IPS-18a (cell line): ENCODE measurements around the gene TP53BP1.
A peak's percentile ranks its signal among the peaks of the same experiment; 100 is the strongest.

Source experiments
- H3K27ac ChIP-seq: one replicate; pipeline ENCODE4 v1.5.1; 2013; ENCODE audit warnings: low read length
- H3K27me3 ChIP-seq: one replicate; pipeline ENCODE4 v1.6.1; 2013; ENCODE audit warnings: mild to moderate bottlenecking, low read length; ENCODE audit not compliant: control insufficient read depth, insufficient read depth
- H3K36me3 ChIP-seq: one replicate; pipeline ENCODE4 v1.6.1; 2013; ENCODE audit warnings: low read depth, low read length; ENCODE audit not compliant: control insufficient read depth
- H3K4me1 ChIP-seq: one replicate; pipeline ENCODE4 v1.6.1; 2013; ENCODE audit warnings: low read depth, low read length; ENCODE audit not compliant: control insufficient read depth
- H3K4me3 ChIP-seq: one replicate; pipeline ENCODE4 v1.5.1; 2013; ENCODE audit warnings: low read length
- H3K9ac ChIP-seq: one replicate; pipeline ENCODE4 v1.6.1; 2013; ENCODE audit warnings: mild to moderate bottlenecking, low read length, moderate library complexity
- H3K9me3 ChIP-seq: one replicate; pipeline ENCODE4 v1.6.1; 2013; ENCODE audit warnings: low read depth, low read length; ENCODE audit not compliant: control insufficient read depth

The TP53BP1 gene

GRCh38 chr15:43517354-43518196 lies 24.6 kb upstream of the TP53BP1 start, which contains the start of gene MAP1A:
Gene MAP1A (plus strand): TSS chr15:43517608. CDS start chr15:43521474, 3,866 bp downstream.
- peaks cover 31% of the 10 kb centered on the region for H3K4me1 ChIP-seq
- no peaks in the 10 kb centered on the region for H3K36me3 ChIP-seq
- no peak within 1 kb of the TSS for H3K9ac ChIP-seq
- H3K27me3 ChIP-seq = peaks cover 36% of the 10 kb centered on the region
- no peak within 1 kb of the TSS for H3K27ac ChIP-seq
- H3K4me3 ChIP-seq = peak within 1 kb of the TSS; percentile 63
- no peaks in the 10 kb centered on the region for H3K9me3 ChIP-seq

- peaks cover 31% of the 10 kb centered on the region for H3K4me1 ChIP-seq
- H3K27ac ChIP-seq = no peak overlapping the region
- H3K36me3 ChIP-seq = no peaks in the 10 kb centered on the region
- H3K9ac ChIP-seq = no peak overlapping the region
- peaks cover 43% of the 10 kb centered on the region for H3K27me3 ChIP-seq
- no peaks in the 10 kb centered on the region for H3K9me3 ChIP-seq
- H3K4me3 ChIP-seq = peak overlapping the region; percentile 56
Measured at GRCh38 chr15:43516801-43517353, 23.9 kb upstream of the TP53BP1 start.

GRCh38 chr15:43516185-43516584 lies 23.2 kb upstream of the TP53BP1 start:
- no peak overlapping the region for H3K9ac ChIP-seq
- no peak overlapping the region for H3K27ac ChIP-seq
- H3K9me3 ChIP-seq = no peaks in the 10 kb centered on the region
- H3K4me3 ChIP-seq = peak overlapping the region; percentile 10
- H3K27me3 ChIP-seq = peaks cover 50% of the 10 kb centered on the region
- H3K4me1 ChIP-seq = peaks cover 38% of the 10 kb centered on the region
- no peaks in the 10 kb centered on the region for H3K36me3 ChIP-seq

- Histone ChIP-seq H3K27me3 (peaks cover 51% of the 10 kb centered on the region), H3K4me1 (peaks cover 38% of the 10 kb centered on the region), H3K4me3 (no peak overlapping the region), H3K9me3 (no peaks in the 10 kb centered on the region), H3K9ac (no peak overlapping the region), H3K36me3 (no peaks in the 10 kb centered on the region), H3K27ac (no peak overlapping the region)
Measured at GRCh38 chr15:43515741-43516140, 22.8 kb upstream of the TP53BP1 start.

- H3K4me3 ChIP-seq = no peak overlapping the region
- no peak overlapping the region for H3K27ac ChIP-seq
- no peak overlapping the region for H3K9ac ChIP-seq
Measured at GRCh38 chr15:43514241-43515057, 21.5 kb upstream of the TP53BP1 start.

GRCh38 chr15:43513550-43513949 lies 20.6 kb upstream of the TP53BP1 start:
- H3K36me3 ChIP-seq = no peaks in the 10 kb centered on the region
- H3K9me3 ChIP-seq = no peaks in the 10 kb centered on the region
- H3K4me3 ChIP-seq = no peak overlapping the region
- H3K9ac ChIP-seq = no peak overlapping the region
- peaks cover 39% of the 10 kb centered on the region for H3K27me3 ChIP-seq
- H3K4me1 ChIP-seq = peaks cover 32% of the 10 kb centered on the region
- no peak overlapping the region for H3K27ac ChIP-seq

More at GRCh38 chr15:43514241-43515057, 21.5 kb upstream of the TP53BP1 start:
- Histone ChIP-seq H3K9me3 (no peaks in the 10 kb centered on the region), H3K36me3 (no peaks in the 10 kb centered on the region), H3K4me1 (peaks cover 38% of the 10 kb centered on the region), H3K27me3 (peaks cover 48% of the 10 kb centered on the region)

GRCh38 chr15:43511012-43511885 lies 18.3 kb upstream of the TP53BP1 start:
- no peak overlapping the region for H3K27ac ChIP-seq
- no peak overlapping the region for H3K9ac ChIP-seq
- peaks cover 17% of the 10 kb centered on the region for H3K4me1 ChIP-seq

GRCh38 chr15:43510200-43511011 lies 17.4 kb upstream of the TP53BP1 start:
- Histone ChIP-seq H3K9ac (peak overlapping the region; percentile 87), H3K4me3 (peak overlapping the region; percentile 89), H3K4me1 (peaks cover 14% of the 10 kb centered on the region), H3K9me3 (no peaks in the 10 kb centered on the region), H3K27ac (peak overlapping the region; percentile 84), H3K27me3 (peaks cover 17% of the 10 kb centered on the region), H3K36me3 (no peaks in the 10 kb centered on the region)

More at GRCh38 chr15:43511012-43511885, 18.3 kb upstream of the TP53BP1 start:
- no peaks in the 10 kb centered on the region for H3K9me3 ChIP-seq
- peak overlapping the region; percentile 55 for H3K4me3 ChIP-seq
- peaks cover 20% of the 10 kb centered on the region for H3K27me3 ChIP-seq
- H3K36me3 ChIP-seq = no peaks in the 10 kb centered on the region

GRCh38 chr15:43509660-43510199 lies 16.8 kb upstream of the TP53BP1 start:
- Histone ChIP-seq H3K4me1 (peaks cover 14% of the 10 kb centered on the region), H3K9me3 (no peaks in the 10 kb centered on the region), H3K4me3 (peak overlapping the region; percentile 89), H3K9ac (peak overlapping the region; percentile 87), H3K27ac (peak overlapping the region; percentile 14), H3K36me3 (no peaks in the 10 kb centered on the region), H3K27me3 (peaks cover 17% of the 10 kb centered on the region)
